Measurements from ENCODE around the gene VSTM4.
A peak's percentile ranks its signal among the peaks of the same experiment; 100 is the strongest.

The VSTM4 gene

GRCh38 chr10:49000437-49001398 is 114.6 kb downstream of the VSTM4 start:
- no peak for DNase-seq

- no peak for DNase-seq
Observed at GRCh38 chr10:48999346-48999745, 116.0 kb downstream of the VSTM4 start.

- no peak for DNase-seq
Observed at GRCh38 chr10:48996329-48996728, 119.0 kb downstream of the VSTM4 start.

GRCh38 chr10:48993627-48994026 is 121.7 kb downstream of the VSTM4 start:
- no peak for DNase-seq

- DNase-seq = no peak
Observed at GRCh38 chr10:48990226-48990625, 125.1 kb downstream of the VSTM4 start.

- DNase-seq = no peak
Observed at GRCh38 chr10:48985621-48986158, 129.6 kb downstream of the VSTM4 start.

GRCh38 chr10:48983648-48984351 is 131.5 kb downstream of the VSTM4 start:
- no peak for DNase-seq

GRCh38 chr10:48982584-48982983 is 132.7 kb downstream of the VSTM4 start:
- no peak for DNase-seq

- peak; percentile 56 for DNase-seq
Observed at GRCh38 chr10:48981310-48981907, 133.9 kb downstream of the VSTM4 start.

GRCh38 chr10:48978318-48978717 is 137.0 kb downstream of the VSTM4 start:
- no peak for DNase-seq

- DNase-seq = no peak
Observed at GRCh38 chr10:48976196-48976595, 139.1 kb downstream of the VSTM4 start.

- no peak for DNase-seq
Observed at GRCh38 chr10:48974510-48975156, 140.7 kb downstream of the VSTM4 start.

GRCh38 chr10:48973065-48973464 is 142.3 kb downstream of the VSTM4 start:
- no peak for DNase-seq

GRCh38 chr10:48970654-48971053 is 144.7 kb downstream of the VSTM4 start:
- no peak for DNase-seq

GRCh38 chr10:48970046-48970445 is 145.3 kb downstream of the VSTM4 start:
- DNase-seq = no peak

GRCh38 chr10:48968036-48968435 is 147.3 kb downstream of the VSTM4 start:
- DNase-seq = no peak

GRCh38 chr10:48965460-48965859 is 149.9 kb downstream of the VSTM4 start:
- no peak for DNase-seq
